MM.1S (cell line): ENCODE measurements around the gene CDH22.

Experiments used
- CTCF ChIP-seq: fragments of 300-600 bp; sonication (generic); IDR thresholded peaks from 2 replicates; pipeline ENCODE4 v1.5.1; 2016; ENCODE audit warnings: antibody characterized with exemption, low read length, mixed read lengths
- EZH2phosphoT487 ChIP-seq: fragments of 300-600 bp; sonication (generic); IDR thresholded peaks from 2 replicates; pipeline ENCODE4 v1.6.1; 2018; ENCODE audit warnings: antibody characterized with exemption, low read length

DNA sequence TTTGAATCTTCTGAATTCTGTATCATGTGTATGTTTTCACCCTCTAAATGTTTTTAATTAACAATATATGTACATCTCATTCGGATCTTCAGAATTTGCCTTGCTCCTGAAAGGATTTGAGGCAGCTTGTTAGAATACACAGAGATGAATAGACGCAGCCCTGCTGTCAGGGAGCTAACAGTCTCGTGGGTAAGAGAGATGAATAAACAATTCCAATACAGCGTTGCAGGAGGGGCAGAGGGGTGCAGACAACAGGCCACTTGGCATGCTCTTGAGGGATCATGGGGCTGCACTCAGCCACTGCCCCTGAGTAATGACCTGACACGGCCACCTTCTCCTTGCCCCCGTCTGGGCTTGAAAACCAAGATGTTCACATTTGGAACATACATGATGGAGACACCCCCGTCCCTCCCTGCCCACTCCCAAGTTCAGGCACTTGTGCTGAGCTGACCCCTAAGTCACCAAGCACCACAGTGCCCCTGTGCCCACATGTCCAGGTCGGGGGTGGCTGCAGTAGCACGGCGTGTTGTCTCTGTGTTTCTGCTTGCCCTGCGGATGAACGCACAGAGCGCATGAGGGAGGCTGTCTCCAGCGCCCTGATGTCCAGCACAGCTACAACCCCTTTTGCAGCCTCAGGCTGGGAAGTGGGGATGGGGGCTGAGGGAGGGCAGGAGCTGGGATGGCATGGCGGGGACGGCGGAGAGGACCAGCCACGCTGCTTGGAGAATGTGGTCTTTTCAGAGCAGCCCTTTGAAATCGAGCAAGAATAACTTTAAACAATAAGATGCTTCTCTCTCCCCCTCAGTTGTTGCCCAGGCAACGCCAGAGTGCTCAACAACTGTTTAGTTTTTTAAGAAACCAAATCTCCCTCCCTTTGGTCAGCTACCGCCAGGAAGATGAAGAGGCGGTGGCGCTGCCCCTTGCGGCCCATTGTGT, 33.0 kb upstream of the CDH22 start:
- TF ChIP-seq EZH2phosphoT487: no peak
- no peak for TF ChIP-seq CTCF
